T-helper 2 cell treated with Interferon-gamma antibody and Interleukin-4, amounts not matched to agents 100 ng/mL and 5 ng/mL, for 36 hours (primary cell): Measurements from ENCODE around the gene CD101. TPM values are rescaled to one million over a fixed set of nuclear protein-coding genes. Genes with fewer than 3 reads are reported as not detected.

Experiments
- intact Hi-C: fragments of 100-400 bp; cut with micrococcal nuclease; formaldehyde crosslinking; loops from one replicate; pipeline ENCODE4 v1.15.1; 2023
- total RNA-seq: library from RNA; stranded (reverse); gene quantifications from 2 replicates; pipeline ENCODE4 v1.2.3, GENCODE V29; 2022

CD101 gene
- total RNA-seq, 1 donor from 2014 or later = 1.2 TPM

DNA sequence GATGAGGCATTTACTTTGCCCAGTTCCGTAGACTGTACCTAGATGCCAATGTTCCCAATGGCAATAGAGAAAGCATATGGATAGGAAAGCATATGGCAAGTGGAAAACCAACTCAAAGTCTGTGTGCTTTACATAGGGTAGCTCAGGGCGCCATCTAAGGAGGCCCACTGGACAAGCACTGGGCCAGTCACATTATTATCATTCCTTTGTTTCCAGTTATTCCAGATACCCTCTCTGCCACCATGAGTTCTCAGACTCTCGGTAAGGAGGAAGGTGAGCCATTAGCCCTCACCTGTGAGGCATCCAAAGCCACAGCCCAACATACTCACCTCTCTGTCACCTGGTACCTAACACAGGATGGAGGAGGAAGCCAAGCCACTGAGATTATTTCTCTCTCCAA is 9.8 kb downstream of the CD101 start:
- intact Hi-C loops = no loop called here

DNA sequence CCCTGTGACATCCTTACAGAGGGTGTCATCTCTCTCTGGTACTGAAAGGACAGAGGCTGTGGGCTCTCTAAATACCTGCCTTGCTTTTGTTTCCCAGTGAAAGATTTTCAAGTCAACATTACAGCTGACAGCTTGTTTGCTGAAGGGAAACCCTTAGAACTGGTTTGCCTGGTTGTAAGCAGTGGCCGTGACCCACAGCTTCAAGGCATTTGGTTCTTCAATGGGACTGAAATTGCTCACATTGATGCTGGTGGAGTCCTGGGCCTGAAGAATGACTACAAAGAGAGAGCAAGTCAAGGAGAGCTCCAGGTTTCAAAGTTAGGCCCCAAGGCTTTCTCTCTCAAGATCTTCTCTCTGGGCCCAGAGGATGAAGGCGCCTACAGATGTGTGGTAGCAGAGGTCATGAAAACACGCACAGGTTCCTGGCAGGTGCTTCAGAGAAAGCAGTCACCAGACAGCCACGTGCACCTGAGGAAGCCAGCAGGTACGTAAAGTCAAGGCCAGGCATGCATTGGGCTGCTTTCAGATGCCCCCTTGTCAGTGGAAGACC is 11.8 kb downstream of the CD101 start:
- intact Hi-C loops = no loop called here

DNA sequence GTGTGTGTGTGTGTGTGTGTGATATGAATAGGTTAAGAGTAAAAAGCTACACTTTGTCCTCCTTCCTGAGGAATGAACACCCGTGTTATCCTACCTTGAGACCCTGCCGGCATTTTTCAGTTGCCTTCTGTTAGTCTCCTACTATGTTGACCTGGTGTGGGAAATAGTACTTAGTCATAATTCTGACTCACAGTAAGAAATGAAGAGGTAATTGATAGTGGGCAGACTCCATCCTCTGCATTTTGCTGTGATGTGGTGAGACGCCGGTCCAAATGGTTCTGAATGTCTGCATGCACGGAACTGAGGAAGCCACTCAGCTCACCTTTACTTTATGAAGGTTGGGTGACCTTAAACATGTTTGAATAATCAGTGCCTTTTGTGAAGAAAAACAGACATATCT is 12.6 kb downstream of the CD101 start:
- intact Hi-C loops = no loop called here

DNA sequence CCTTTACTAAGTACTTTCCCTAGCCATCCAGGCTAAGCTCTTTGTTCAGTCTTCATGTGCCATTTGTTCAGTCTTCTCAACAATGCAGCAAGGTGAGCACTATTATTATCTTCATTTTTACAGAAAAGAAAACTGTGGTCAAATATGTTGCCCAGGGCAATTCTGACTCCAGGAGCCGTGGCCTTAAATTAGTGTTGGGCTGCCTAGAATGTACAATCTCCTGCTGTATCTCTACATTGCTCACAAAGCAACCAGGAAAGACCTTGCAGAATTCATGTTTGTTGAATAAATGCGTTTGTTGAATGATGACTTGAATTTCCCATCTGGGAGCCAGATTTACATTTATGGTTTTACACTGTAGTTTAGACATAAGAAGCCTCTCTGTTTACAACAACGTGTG is 14.2 kb downstream of the CD101 start:
- intact Hi-C loops = no loop called here

DNA sequence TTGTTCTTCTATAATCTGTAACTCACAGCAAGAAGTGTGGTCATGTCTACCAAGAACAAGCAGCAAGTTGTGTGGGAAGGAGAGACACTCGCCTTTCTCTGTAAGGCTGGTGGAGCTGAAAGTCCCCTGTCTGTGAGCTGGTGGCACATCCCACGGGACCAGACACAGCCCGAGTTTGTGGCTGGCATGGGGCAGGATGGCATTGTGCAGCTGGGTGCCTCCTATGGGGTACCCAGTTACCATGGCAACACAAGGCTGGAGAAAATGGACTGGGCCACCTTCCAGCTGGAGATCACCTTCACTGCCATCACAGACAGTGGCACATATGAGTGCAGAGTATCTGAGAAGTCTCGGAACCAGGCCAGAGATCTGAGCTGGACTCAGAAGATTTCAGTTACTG is 15.5 kb downstream of the CD101 start:
- intact Hi-C loops = no loop called here

DNA sequence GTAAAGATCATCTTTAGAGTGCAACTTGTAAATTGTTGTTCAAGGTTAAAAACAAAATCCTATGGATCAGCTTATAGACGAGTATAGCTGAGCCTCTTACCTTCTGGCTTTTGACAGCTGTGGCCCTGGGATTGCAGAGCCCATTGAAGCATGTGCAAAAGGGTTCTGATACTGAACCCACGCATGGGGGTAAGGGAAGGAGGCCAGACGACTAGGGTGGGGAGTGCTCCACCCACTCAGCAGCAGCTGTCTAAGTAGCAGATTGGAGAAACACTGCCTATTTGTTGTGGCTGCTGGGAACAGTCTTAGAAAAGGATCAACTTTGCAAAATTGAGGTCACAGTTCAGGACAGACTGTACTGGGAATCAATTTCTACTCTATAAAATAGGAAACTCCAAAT is 16.1 kb downstream of the CD101 start:
- intact Hi-C loops = no loop called here

DNA sequence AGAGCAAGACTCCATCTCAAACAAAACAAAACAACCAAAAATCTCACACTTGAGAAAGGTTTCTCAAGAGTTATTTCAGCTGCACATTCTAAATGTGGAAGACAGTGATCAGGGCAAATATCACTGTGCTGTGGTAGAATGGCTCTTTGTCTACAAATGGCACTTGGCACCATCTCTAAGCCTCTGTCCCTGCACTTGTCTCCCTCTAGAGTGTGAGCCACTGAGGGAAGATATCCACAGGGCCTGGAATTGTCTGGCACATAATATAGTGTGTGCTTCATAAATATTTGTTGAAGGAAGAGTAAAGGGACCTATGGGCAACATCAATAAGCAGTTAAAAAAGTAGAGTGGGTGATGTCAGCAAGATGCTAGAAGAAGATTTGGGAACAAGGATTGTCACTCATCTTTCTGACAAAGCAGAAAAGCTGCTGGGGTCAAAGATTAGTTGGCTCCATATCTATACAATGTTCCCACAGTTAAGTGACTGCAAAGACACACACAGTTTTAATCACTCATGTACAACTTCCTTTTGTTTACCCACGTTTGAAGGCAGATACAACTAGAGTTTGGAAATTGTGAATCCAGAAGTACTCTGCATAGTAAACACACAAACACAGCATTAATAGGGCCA is 19.1 kb downstream of the CD101 start:
- intact Hi-C loops = no loop called here

DNA sequence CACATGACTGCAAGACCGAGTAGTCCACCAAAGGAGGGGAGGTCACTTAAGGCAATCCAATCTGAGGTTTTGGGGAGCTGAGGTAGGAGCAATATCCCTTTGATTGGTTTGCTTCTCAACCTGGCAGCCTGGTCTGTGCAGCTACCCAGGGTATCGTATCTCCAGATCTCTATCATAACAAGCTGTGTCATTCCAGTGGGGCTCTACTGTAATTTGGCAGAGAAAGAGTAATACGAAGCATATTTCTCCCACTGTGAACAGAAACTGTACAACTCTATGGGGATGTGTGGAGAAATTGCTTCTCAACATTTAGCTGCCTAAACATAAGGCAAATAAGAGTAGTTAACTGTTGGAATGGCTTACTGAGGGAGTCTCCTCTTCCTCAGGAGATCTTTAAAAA is 20.6 kb downstream of the CD101 start:
- intact Hi-C loops = no loop called here

DNA sequence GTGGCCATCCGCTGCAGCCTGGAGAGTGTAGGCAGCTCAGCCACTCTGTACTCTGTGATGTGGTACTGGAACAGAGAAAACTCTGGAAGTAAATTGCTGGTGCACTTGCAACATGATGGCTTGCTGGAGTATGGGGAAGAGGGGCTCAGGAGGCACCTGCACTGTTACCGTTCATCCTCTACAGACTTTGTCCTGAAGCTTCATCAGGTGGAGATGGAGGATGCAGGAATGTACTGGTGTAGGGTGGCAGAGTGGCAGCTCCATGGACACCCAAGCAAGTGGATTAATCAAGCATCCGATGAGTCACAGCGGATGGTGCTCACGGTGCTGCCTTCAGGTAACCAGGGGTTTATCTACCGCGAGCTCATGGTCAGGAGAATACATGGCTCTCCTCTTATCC is 24.0 kb downstream of the CD101 start:
- intact Hi-C loops = no loop called here

DNA sequence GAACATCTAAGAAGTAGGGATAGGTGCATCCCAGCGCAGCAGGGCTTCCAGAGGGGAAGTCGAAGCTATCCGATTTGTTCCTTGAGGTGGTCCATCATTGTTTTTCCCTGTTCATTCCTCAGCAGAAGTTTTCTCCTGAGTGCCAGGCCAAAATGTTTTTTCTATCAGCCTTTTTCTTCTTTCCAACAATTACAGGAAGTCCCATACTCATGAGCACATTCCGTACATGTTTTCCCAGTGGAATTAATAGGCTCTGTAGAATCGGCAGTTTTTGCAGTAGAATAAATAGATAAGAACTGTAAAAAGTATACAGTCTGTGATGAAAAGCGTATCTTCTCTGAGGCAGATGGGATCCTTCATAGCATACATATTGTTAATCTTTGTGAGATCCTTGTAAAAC is 24.8 kb downstream of the CD101 start:
- intact Hi-C loops = no loop called here

DNA sequence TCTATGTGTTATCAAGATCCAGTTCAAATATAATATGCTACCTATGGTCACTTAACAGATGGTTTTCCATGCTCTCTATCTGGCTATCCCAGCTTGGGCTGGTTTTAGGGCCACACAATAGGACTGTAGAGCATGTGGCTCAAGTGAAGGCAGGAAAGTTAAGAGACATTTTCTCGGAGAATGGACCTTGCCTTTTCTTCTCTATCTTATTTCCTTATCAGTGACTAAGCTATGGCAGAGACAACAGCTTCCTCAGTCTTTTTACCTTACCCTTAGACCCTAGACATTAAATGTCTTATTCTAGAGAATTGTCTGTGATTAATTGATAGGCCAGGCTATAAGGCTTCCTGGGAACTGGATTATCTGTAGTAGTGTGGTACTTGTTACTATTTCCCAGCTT is 28.1 kb downstream of the CD101 start:
- intact Hi-C loops = no loop called here

DNA sequence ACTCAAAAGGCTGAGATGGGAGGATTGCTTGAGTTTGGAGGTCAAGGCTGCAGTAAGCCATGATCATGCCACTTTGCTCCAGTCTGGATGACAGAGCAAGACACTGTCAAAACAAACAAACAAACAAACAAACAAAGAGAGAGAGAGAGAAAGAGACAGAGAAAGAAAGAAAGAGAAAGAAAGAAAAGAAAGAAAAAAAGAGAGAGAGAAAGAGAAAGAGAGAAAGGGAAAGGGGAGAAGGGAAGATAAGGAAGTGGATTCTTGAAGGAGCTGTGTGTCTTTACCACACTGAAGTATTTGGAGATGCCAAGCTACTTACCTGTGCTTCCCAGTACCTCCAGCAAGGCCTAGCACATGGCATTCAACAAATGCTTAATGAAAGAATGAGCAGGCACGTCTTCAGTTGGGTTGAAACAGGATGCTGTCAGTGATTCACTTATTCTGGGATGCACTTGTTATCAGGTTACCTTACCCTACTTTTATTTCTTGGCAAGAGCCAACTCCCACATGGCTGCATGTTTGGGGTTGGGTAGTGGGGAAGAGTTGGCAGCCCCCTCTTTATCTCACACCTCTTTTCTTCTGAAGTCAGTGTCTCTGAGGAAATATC is 28.8 kb downstream of the CD101 start:
- intact Hi-C loops = no loop called here

DNA sequence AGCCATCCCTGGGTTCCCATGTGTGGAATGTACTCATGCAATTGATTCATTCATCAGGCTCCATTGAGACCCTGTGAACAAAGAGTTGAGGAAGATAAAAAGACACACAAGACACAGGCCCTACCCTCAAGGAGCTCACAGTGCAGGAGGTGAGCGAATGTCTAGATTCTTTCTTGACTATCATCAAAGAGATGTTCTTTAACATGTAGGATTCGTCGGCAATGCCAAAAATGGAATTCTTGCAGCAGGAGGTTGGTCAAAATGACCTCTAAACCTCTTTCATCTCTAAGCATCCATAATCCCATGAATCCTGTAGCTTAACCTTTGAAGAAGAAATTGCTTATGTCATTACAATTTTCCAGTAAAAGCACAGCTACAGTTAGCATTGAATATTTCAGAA is 30.7 kb downstream of the CD101 start:
- intact Hi-C loops = no loop called here

DNA sequence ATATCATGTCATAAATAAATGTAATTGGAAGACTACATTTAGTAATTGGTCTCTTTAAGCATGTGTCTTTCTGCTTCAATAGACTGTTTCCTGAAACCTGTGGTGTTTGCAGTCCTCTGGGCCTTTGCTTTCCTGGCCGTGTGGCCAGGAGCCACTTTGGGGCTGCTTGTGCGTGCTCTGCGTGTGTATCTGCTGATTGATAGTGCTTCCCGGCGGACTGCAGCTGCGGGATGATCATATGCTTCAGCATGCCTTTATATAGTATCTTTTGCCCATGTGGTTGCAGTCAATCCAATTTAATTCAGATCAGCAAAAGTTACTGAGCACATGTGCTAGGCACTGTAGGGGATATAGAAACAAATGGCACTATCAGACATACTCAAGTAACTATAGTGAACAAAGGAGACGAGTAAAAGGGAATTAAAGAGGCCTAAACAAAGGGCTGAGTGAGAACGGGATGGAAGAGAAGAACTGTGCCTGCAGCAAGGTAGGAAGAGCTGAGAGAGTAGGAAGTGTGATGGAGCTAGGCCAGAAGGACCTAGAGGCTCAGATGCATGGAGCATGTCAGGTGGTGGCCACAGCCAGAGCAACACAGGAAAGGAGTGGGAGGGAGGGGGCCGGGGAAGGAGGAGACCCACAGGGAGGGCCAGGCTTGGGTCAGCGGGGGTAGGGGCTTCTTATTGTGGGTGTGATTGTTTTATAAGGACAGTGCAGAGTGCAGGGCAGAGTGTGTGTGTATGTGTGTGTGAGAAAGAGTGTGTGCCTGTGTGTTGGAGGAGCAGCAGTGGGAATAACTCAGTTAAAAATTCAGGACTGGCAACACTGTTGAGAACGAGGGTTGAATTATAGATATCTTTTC is 31.4 kb downstream of the CD101 start:
- intact Hi-C loops = no loop called here

DNA sequence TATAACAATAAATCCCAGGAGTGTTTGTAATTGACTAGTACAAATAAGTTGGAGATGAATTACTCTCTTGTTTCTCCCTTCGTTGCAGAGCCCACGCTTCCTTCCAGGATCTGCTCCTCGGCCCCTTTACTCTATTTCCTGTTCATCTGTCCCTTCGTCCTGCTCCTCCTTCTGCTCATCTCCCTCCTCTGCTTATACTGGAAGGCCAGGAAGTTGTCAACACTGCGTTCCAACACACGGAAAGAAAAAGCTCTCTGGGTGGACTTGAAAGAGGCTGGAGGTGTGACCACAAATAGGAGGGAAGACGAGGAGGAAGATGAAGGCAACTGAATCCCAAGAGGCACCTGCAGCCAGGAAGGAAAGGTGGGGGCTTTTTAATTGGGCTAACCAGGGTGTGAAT is 32.2 kb downstream of the CD101 start:
- intact Hi-C loops = no loop called here

DNA sequence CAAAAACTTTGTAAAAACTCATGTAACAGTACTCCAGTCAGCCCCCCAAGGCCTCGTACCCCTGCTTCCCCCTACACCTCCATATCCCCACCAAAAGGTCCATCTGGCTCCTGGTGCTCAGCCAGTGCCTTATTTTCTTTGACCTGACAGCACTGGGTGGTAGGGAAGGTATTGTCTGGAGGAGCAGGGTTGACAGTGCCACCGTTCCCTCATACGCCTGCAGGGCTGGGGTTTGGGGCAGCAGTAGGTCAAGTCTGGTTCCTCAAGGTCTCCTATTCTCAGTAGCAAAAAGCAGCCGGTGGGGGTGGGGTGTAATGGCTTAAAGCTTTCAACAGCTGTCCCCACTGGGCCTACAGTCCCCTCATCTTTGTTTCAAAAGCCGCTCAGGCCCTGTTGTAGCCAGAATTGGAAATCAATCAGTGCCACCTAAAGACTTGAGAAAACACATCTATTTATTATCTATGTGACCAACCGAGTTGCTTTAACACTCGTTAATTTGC is 33.3 kb downstream of the CD101 start:
- intact Hi-C loops = no loop called here

DNA sequence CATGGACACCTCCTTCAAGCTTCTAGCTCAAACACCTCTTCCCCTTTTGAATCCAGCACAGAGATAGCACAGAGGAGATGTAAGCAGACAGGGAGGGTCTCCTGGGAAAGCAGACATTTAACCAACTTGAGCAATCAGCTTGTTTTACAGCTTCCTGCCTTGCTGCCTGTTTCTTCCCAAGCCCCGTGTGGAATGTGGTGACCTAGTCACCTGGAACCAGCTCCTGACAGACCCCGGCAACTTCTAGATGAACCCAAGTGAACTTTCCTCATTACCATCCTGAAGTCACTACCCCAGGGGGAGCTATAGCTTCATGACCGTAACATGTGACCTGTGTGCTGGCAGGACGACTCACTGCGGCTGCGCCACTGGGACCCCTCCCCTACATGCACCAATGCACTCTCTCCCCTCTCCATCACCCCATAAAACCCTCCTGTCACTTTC is 34.5 kb downstream of the CD101 start:
- intact Hi-C loops = no loop called here

DNA sequence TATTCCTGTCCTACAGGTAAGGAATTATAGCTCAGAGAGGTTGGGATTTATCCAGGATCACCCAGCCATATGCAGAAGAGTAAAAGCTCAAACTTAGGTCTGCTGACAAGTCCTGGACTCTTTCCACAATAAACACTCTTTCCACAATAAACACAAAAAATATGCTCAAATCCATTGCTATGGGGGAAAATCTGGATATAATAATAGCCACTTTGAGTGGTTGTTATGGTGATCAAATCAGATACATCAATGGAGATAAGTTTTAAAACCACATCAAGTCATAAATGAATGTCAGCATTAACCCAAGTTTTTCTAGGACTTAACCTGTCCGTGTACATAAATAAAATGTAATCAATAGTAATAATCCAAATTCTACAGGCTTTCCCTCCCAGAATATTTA is 36.2 kb downstream of the CD101 start:
- intact Hi-C loops = no loop called here

DNA sequence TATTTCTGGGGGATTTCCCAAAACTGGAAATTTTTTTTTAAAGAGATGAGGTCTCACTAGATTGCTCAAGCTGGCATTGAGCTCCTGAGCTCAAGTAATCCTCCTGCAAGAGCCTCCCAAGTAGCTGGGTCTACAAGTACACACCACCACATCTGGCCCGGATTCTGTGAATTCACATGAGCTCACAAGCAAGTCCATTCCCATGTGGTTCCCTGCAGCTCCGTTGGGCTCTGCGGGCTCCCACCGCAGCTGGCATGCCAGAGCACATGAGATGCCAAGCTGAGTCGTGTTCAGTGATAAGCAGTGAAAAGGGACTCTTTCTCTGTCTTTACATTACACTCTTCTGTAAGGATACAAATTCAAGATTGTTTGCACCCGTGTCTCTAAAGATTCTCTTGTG is 36.7 kb downstream of the CD101 start:
- intact Hi-C loops = no loop called here

DNA sequence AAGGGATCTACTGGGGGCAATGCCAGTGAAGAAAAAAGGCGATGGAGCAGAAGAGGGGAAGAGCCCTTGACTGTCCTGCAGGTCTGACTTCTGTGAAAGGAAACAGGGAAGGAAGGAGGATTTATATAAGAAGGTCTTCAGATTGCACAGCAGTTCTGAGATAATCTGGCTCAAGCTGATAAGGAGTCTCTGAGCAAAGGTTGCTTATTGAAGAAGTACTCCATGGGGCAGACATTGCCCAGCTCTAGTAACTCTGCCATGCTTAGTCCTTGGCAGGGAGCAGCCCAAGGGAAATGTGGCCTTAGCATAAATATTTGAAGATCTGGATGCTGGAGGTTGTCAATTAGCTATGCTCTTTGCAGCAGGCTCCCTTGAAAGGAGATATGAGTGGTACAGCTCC is 42.7 kb downstream of the CD101 start:
- intact Hi-C loops = no loop called here

DNA sequence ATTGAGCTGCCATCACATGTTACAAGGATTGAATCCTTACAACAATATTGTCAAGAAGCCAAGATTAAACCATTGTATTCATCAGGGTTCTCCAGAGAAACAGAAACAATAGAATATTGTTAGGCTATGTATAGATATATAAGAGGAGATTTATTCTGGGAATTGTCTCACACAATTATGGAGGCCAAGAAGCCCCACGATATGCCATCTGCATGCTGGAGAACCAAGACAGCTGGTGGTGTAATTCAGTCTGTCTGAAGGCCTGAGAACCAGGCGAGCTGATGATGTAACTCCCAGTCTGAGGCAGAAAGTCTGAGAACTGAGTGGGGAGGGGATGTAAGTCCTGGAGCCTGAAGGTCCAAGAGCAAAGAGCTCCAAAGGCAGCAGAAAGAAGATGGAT is 44.1 kb downstream of the CD101 start:
- intact Hi-C loops = no loop called here

DNA sequence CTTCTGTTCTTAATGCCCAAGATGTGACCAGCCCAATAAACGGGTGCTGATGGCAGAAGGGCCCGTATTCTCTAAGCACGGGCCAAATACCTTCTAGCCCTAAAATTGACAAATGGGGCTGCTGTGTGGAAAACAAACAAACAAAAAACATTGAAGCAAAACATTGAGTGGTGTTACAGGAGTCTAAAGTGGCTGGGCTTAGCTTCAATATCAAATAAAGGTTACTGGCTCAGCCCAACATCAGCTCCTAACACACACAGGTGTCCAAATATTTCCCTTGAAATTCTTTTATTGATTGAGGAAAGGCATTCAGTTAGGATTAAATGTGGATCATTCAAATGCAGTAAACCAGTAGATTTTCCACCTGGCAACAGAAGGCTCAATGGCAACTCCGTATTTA is 45.2 kb downstream of the CD101 start:
- intact Hi-C loops = no loop called here
